ENCODE results near the gene ELL.

ELL gene

GRCh38 chr19:18442941-18443340 lies 78.9 kb downstream of the ELL start:
- no peak for DNase-seq

- no peak for DNase-seq
Observed at GRCh38 chr19:18441804-18442788, 79.8 kb downstream of the ELL start.

GRCh38 chr19:18440936-18441803 lies 80.7 kb downstream of the ELL start:
- no peak for DNase-seq

GRCh38 chr19:18440415-18440877 lies 81.4 kb downstream of the ELL start:
- DNase-seq: no peak

- no peak for DNase-seq
Observed at GRCh38 chr19:18439910-18440237, 82.0 kb downstream of the ELL start.

GRCh38 chr19:18439025-18439909 lies 82.6 kb downstream of the ELL start:
- DNase-seq: no peak

GRCh38 chr19:18438331-18439024 lies 83.4 kb downstream of the ELL start:
- no peak for DNase-seq

DNA sequence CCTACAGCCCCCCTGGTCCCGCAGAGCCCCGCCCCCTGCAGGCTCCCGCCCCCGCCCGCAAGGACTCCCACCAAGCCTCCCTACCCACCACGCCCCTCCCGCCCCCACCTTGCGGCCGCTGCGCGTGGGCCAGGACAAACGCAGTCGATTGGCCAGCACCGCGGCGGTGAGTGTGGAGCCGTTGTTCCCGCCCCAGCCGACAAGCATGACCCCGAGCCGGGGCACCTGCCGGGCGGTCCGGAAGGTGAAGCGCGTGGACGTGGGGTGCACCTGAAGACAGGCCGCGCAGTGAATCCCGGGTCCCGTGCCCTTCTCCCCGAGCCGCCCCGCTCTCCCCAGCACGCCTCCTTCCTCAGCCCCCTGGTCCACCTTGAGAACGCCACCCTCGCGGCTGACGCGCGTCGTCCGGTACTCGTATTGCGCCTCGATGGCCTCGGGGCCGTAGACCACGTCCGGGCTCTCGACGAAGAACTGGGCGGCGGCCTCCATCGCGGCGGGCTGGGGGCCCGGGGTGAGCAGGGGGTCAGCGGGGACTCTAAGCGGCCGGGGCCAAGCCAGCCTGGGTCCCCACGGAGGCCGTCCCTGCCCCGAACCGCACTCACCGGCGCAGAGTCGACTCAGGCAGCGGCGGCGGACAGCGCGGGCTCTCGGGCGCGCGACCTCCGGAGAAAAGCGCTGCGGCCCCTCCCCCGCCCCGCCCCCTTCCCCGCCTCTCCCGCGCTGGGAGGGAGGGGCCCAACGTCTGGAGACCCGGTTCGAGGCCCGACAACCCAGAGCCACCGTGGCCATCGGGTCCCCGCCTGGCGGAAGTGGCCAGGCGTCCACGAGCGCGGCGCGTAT lies 84.2 kb downstream of the ELL start, which contains the start of gene ISYNA1:
Gene ISYNA1 (minus strand): TSS at position 643 of the 840 bp plus-strand sequence. CDS start 154 bp downstream, at position 489.
- no peak for DNase-seq

DNA sequence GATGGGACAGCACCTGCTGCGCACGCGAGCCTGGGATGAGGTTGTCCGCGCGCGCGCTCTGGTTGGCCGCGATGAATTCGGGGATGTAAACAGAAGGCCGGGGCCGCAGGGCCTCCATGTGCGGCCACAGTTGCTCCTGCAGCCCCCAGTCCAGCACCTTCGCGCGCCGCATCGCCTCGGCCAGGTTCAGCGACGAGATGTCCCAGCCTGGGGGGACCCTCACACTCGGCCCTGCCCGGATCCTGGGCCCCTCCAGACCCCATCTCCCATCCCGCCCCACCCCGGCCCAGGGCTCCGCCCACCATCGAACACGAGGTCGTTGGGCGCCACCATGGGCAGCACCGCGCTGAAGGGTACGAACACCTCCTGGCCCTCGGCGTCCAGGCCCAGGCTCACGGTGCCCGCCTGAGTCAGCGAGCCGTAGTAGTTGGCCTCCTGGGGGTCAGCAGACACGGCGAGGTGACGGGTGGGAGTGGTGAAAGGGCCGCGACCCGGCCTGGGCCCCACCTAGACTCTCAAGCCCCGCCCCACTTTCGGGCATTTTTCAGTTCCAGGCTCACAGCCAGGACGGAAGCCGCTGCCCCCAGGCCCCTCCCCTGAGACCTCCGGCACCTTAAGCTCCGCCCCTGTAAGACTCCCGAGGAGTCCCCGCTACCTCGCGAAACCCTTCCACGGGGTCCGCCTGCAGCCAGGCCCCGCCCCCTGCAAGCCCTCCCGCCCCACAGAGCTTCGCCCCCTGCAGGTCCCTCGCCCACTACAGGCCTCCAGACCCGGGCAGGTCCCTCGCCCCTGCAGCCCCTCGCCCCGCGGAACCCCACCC lies 85.0 kb downstream of the ELL start:
- no peak for DNase-seq

GRCh38 chr19:18435842-18436670 lies 85.8 kb downstream of the ELL start:
- no peak for DNase-seq

- DNase-seq: no peak
Observed at GRCh38 chr19:18435178-18435841, 86.6 kb downstream of the ELL start.

DNA sequence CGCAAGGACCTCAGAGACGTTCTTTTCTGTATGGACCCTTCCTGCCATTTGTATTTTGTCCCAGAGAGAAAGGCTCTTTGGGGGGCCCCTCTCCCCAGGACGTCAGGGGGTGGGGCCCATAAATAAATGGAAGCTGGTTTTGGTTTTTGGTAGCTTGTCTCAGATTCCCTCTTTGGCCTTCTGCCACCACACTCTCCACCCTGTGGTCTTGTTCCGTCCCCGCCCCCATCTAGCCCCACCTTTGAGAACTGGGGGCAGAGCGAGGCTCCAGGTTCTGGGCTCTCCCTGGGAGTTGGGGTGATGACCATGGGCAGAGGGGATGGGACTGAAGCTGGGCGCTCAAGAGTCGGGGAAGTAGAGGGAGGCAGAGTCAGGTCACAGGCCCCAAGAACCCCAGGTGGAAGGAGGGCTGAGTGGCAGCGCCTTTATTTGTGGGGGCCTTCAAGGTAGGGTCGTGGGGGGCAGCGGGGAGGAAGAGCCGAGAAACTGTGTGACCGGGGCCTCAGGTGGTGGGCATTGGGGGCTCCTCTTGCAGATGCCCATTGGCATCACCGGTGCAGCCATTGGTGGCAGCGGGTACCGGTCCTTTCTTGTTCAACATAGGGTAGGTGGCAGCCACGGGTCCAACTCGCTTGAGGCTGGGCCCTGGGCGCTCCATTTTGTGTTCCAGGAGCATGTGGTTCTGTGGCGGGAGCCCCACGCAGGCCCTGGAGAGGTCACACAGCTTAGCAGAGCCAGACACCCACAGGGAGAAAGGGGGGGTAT lies 87.3 kb downstream of the ELL start:
- DNase-seq: no peak

DNA sequence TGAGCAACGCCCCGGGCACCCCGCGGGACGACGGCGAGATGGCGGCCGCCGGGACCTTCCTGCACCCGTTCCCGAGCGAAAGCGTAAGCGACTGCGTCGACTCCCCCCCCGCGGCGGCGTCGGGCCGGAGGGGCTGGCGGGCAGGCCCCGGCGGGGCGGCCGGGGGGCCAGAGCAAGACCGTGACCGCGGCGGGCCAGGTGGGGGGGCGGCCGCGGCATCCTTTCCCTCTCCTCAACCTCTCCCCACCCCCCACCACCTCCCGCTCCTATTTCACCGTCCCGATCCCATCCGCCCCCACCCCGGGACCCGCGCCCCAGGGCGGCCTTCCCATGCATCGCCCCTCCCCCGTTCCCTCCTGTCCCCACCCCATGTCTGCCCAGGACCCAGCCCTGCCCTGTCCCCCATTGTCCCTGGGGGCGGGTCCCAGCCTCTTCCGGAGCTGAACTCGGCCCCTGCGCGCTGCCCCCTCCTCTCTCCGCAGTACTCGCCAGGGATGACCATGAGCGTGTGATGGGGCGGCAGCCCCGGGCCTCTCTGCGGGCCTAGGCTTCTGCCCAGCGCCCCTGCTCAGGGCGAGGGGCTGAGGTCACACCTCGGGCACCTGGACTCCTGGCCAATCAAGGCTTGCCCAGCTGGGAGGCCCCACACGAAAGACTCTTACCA lies 88.0 kb downstream of the ELL start:
- DNase-seq: no peak

DNA sequence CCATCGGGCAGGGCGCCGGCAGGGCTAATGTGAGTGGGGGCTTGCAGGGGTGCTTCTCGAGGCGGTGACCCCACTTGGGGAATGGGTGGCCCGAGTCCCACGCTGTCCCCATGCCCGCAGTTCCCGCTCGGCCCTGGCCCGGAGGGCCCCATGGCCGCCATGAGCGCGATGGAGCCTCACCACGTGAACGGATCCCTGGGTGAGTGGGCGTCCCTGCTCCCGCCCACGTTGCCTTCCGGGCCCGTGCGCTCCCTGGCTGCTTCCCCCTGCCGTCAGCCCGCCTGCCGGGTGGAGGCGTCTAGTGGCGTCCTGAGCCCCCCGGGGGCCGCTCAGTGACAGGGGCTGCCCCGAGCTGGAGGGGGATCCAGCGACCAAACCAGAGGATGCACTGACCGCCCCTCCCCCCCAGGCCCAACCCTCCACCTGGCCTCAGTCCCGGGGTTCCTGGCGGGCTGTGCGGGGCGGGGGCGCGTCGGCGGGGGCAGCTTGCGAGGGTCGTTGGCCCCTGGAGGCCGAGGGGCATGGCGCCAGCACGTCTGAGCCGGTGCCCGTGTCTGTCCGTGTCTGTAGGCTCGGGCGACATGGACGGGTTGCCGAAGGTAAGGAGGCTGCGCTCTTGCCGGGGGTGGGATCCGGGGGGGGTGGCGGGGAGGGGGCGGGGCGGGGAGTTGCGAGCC lies 88.7 kb downstream of the ELL start:
- no peak for DNase-seq

DNA sequence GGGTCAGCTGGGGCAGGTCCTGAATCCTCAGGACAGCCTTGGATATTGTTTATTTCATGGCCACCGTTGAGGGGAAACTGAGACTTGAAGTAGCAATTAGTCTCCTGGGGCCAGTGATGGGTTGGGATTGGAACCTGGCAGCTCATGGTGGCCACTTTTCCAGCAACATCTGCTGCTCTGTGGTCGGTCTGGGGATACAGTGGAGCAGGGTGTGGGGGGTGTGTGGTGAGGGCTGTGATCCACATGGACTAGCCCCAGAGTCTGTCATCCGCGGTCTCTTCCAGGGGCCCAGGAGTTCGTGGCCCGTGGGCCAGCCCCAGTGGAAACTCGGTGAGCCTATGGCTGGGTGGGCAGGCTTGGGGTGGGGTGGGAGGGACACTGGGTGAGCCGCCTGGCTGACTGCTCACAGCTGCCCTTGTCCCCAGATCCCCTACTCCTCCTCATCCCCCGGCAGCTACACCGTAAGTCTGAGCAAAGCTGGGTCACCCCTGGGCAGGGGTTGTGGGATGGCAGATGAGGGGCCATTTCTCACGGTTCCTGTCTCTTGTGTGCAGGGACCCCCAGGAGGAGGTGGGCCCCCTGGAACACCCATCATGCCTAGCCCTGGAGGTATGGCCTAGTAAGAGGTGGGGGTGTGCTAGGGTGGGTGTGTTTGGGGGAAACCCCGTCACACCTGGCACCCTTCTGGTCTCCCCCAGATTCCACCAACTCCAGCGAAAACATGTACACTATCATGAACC lies 89.4 kb downstream of the ELL start:
- DNase-seq: no peak

Data from NCI-H2081 treated with DMSO at 0.1 percent for 48 hours (cell line).